GM21423 (cell line): ENCODE results near the gene LRMDA.
"Not testable (repeated sequence)": the region's sequence is repeated elsewhere in the genome, so short reads cannot be mapped to it uniquely, and the experiment has no call there.

Experiments used
- ATAC-seq: cut with Tn5 transposase; IDR thresholded peaks from one replicate; pipeline ENCODE4 v1.9.1; 2021; ENCODE audit warnings: mild to moderate bottlenecking, moderate library complexity; ENCODE audit not compliant: unreplicated experiment

The LRMDA gene

GRCh38 chr10:76487582-76487981 lies 1056.2 kb downstream of the LRMDA start:
- no peak for ATAC-seq

- no peak for ATAC-seq
Observed at GRCh38 chr10:76488602-76489001, 1057.2 kb downstream of the LRMDA start.

- no peak for ATAC-seq
Observed at GRCh38 chr10:76491216-76491615, 1059.8 kb downstream of the LRMDA start.

GRCh38 chr10:76492026-76492425 lies 1060.6 kb downstream of the LRMDA start:
- no peak for ATAC-seq

GRCh38 chr10:76492678-76493472 lies 1061.5 kb downstream of the LRMDA start:
- ATAC-seq = no peak

GRCh38 chr10:76497666-76498065 lies 1066.2 kb downstream of the LRMDA start:
- no peak for ATAC-seq

GRCh38 chr10:76504823-76505222 lies 1073.4 kb downstream of the LRMDA start:
- no peak for ATAC-seq

- no peak for ATAC-seq
Observed at GRCh38 chr10:76509446-76509845, 1078.0 kb downstream of the LRMDA start.

GRCh38 chr10:76514321-76514720 lies 1082.9 kb downstream of the LRMDA start:
- ATAC-seq = no peak

GRCh38 chr10:76514869-76515268 lies 1083.4 kb downstream of the LRMDA start:
- ATAC-seq = no peak

- ATAC-seq = no peak
Observed at GRCh38 chr10:76522547-76522946, 1091.1 kb downstream of the LRMDA start.

GRCh38 chr10:76523246-76523645 lies 1091.8 kb downstream of the LRMDA start:
- ATAC-seq = no peak

GRCh38 chr10:76523791-76524351 lies 1092.4 kb downstream of the LRMDA start:
- no peak for ATAC-seq

- not testable (repeated sequence) for ATAC-seq
Observed at GRCh38 chr10:76526833-76527232, 1095.4 kb downstream of the LRMDA start.

- ATAC-seq = no peak
Observed at GRCh38 chr10:76540331-76540730, 1108.9 kb downstream of the LRMDA start.

GRCh38 chr10:76540786-76541185 lies 1109.4 kb downstream of the LRMDA start:
- ATAC-seq = no peak

GRCh38 chr10:76541852-76542251 lies 1110.4 kb downstream of the LRMDA start:
- ATAC-seq = no peak

- ATAC-seq = no peak
Observed at GRCh38 chr10:76542307-76542930, 1111.0 kb downstream of the LRMDA start.

- ATAC-seq = no peak
Observed at GRCh38 chr10:76543655-76544054, 1112.2 kb downstream of the LRMDA start.

- no peak for ATAC-seq
Observed at GRCh38 chr10:76544789-76545188, 1113.4 kb downstream of the LRMDA start.

GRCh38 chr10:76546411-76546810 lies 1115.0 kb downstream of the LRMDA start:
- ATAC-seq = no peak

- peak; percentile 70 for ATAC-seq
Observed at GRCh38 chr10:76547352-76547972, 1116.0 kb downstream of the LRMDA start.
